H1 (cell line): ENCODE measurements around the gene UBE2H. TPM values are rescaled to one million over a fixed set of nuclear protein-coding genes. Genes with fewer than 3 reads are reported as not detected.

Experiments
- CTCF ChIA-PET: fragments of 300-600 bp; sonication (Branson Sonifier 250); formaldehyde crosslinking; loops from one replicate; lab custom pipeline; 2021; ENCODE audit not compliant: partially characterized antibody; lab: Charles Lee
- POLR2A ChIA-PET: fragments of 300-600 bp; sonication (Branson Sonifier 250); formaldehyde crosslinking; loops from one replicate; lab custom pipeline; 2021; ENCODE audit warnings: inconsistent platforms; ENCODE audit not compliant: partially characterized antibody; lab: Charles Lee
- DNase-seq, 2 experiments: peaks; one replicate each; pipeline versions ENCODE4 v3.0.0 to v3.0.0-alpha.2; 2010 to 2022; ENCODE audit warnings: low spot score in 2 of 2, low read depth in 1 of 2, mixed read lengths in 1 of 2
- FAIRE-seq: peaks from 2 replicates; lab custom pipeline; 2011; peaks lifted over from hg19 to GRCh38; lab: Jason Lieb, UNC
- H2AFZ ChIP-seq: 2 replicates; pipeline ENCODE4 v1.8.1; 2012; ENCODE audit warnings: low read length, inconsistent platforms
- H2AK5ac ChIP-seq: 2 replicates; pipeline ENCODE4 v1.6.1; 2013; ENCODE audit warnings: low read depth, low read length
- H2BK120ac ChIP-seq: replicated peaks from 2 replicates; pipeline ENCODE3; 2013; ENCODE audit warnings: low read depth, low read length, inconsistent platforms
- H2BK12ac ChIP-seq: 2 replicates; pipeline ENCODE4 v1.6.1; 2013; ENCODE audit warnings: low read depth, low read length
- H2BK15ac ChIP-seq: 2 replicates; pipeline ENCODE4 v1.6.1; 2013; ENCODE audit warnings: low read length
- H2BK20ac ChIP-seq: 2 replicates; pipeline ENCODE4 v1.6.1; 2013; ENCODE audit warnings: low read length
- H2BK5ac ChIP-seq: 2 replicates; pipeline ENCODE4 v1.6.1; 2013; ENCODE audit warnings: low read depth, low read length
- H3K14ac ChIP-seq: 2 replicates; pipeline ENCODE4 v1.6.1; 2013; ENCODE audit warnings: inconsistent platforms; ENCODE audit not compliant: insufficient read length
- H3K18ac ChIP-seq: 2 replicates; pipeline ENCODE4 v1.6.1; 2013; ENCODE audit warnings: low read length; ENCODE audit errors: extremely low read depth
- H3K23ac ChIP-seq: 2 replicates; pipeline ENCODE4 v1.6.1; 2013; ENCODE audit warnings: inconsistent platforms; ENCODE audit not compliant: insufficient read length
- H3K23me2 ChIP-seq: 2 replicates; pipeline ENCODE4 v1.6.1; 2013; ENCODE audit warnings: low read depth, low read length
- H3K27ac ChIP-seq: 2 replicates; pipeline ENCODE4 v1.6.1; 2011; ENCODE audit warnings: low read depth, low read length, inconsistent platforms
- H3K27me3 ChIP-seq, 4 experiments: replicated peaks in 1 of 4; 1 replicate in 1 of 4; 2 replicates in 3 of 4; pipeline versions ENCODE4 v1.6.1 to v1.8.1; 2011 to 2013; ENCODE audit warnings: low read length in 3 of 4, mild to moderate bottlenecking in 3 of 4, inconsistent platforms in 2 of 4, mixed read lengths in 2 of 4, moderate library complexity in 1 of 4; ENCODE audit not compliant: control insufficient read depth in 3 of 4, insufficient read depth in 3 of 4; ENCODE audit errors: extremely low read depth in 1 of 4
- H3K36me3 ChIP-seq, 4 experiments: 2 replicates each; pipeline versions ENCODE4 v1.6.1 to v1.8.1; 2011 to 2013; ENCODE audit warnings: mild to moderate bottlenecking in 4 of 4, low read length in 3 of 4, moderate library complexity in 2 of 4, control low read depth in 1 of 4, inconsistent platforms in 1 of 4; ENCODE audit not compliant: insufficient read depth in 4 of 4, control insufficient read depth in 2 of 4
- H3K4ac ChIP-seq: replicated peaks from 2 replicates; pipeline ENCODE3; 2013; ENCODE audit warnings: low read length, low read depth, mixed read lengths, inconsistent platforms; ENCODE audit not compliant: insufficient read length
- H3K4me1 ChIP-seq, 4 experiments: replicated peaks in 1 of 4; 1 replicate in 1 of 4; 2 replicates in 3 of 4; pipeline versions ENCODE4 v1.6.1 to v1.8.1; 2011 to 2013; ENCODE audit warnings: low read length in 3 of 4, inconsistent platforms in 2 of 4, mixed read lengths in 1 of 4; ENCODE audit not compliant: insufficient read depth in 4 of 4, control insufficient read depth in 3 of 4
- H3K4me2 ChIP-seq, 2 experiments: 2 replicates each; pipeline versions ENCODE4 v1.6.1 to v1.8.1; 2011 to 2013; ENCODE audit warnings: low read depth in 2 of 2, low read length in 2 of 2, control low read depth in 1 of 2, inconsistent platforms in 1 of 2, mild to moderate bottlenecking in 1 of 2; ENCODE audit not compliant: insufficient read depth in 1 of 2
- H3K4me3 ChIP-seq, 4 experiments: fragments of 200-600, 300-600 bp in 1 of 4; sonication (generic), shearing (Covaris generic), sonication (Bioruptor Twin) in 1 of 4; 2 replicates each; pipeline versions ENCODE4 v1.5.1 to v1.8.1; 2011 to 2016; ENCODE audit warnings: low read length in 4 of 4, low read depth in 3 of 4, control low read depth in 2 of 4, inconsistent platforms in 2 of 4, mild to moderate bottlenecking in 2 of 4, mixed read lengths in 1 of 4, moderate library complexity in 1 of 4; ENCODE audit not compliant: insufficient read depth in 2 of 4; ENCODE audit errors: extremely low read depth in 1 of 4
- H3K56ac ChIP-seq: replicated peaks from 2 replicates; pipeline ENCODE3; 2013; ENCODE audit warnings: low read depth, mild to moderate bottlenecking, mixed read lengths, low read length, inconsistent platforms; ENCODE audit not compliant: insufficient read length
- H3K79me1 ChIP-seq: 2 replicates; pipeline ENCODE4 v1.6.1; 2013; ENCODE audit warnings: low read depth, low read length, control low read depth
- H3K79me2 ChIP-seq, 2 experiments: 2 replicates each; pipeline versions ENCODE4 v1.6.1 to v1.8.1; 2012 to 2013; ENCODE audit warnings: low read length in 2 of 2, mild to moderate bottlenecking in 2 of 2, inconsistent platforms in 1 of 2; ENCODE audit not compliant: insufficient read depth in 2 of 2, control insufficient read depth in 1 of 2
- H3K9ac ChIP-seq, 4 experiments: replicated peaks in 1 of 4; 1 replicate in 1 of 4; 2 replicates in 3 of 4; pipeline versions ENCODE4 v1.6.1 to v1.8.1; 2011 to 2013; ENCODE audit warnings: low read depth in 3 of 4, low read length in 3 of 4, control low read depth in 2 of 4, mild to moderate bottlenecking in 2 of 4, moderate library complexity in 2 of 4, inconsistent platforms in 1 of 4; ENCODE audit errors: extremely low read depth in 1 of 4
- H3K9me3 ChIP-seq, 2 experiments: 2 replicates each; pipeline versions ENCODE4 v1.6.1 to v1.8.1; 2012 to 2013; ENCODE audit warnings: mild to moderate bottlenecking in 2 of 2, moderate library complexity in 2 of 2, control low read depth in 1 of 2, inconsistent platforms in 1 of 2, low read depth in 1 of 2, low read length in 1 of 2, mixed read lengths in 1 of 2; ENCODE audit not compliant: insufficient read depth in 2 of 2
- H4K20me1 ChIP-seq, 2 experiments: replicated peaks in 1 of 2; 2 replicates each; pipeline versions ENCODE3 to v1.8.1; 2011 to 2013; ENCODE audit warnings: inconsistent platforms in 2 of 2, low read length in 2 of 2, mild to moderate bottlenecking in 1 of 2; ENCODE audit not compliant: insufficient read depth in 2 of 2, control insufficient read depth in 1 of 2
- H4K5ac ChIP-seq: 2 replicates; pipeline ENCODE4 v1.6.1; 2013; ENCODE audit warnings: low read length, low read depth, mixed read lengths, inconsistent platforms; ENCODE audit not compliant: insufficient read length
- H4K8ac ChIP-seq: 2 replicates; pipeline ENCODE4 v1.8.0; 2013; ENCODE audit warnings: mild to moderate bottlenecking, moderate library complexity, low read length, inconsistent platforms; ENCODE audit not compliant: insufficient read depth; ENCODE audit errors: extremely low read depth
- H4K91ac ChIP-seq: replicated peaks from 2 replicates; pipeline ENCODE3; 2013; ENCODE audit warnings: low read length, mixed read lengths, inconsistent platforms; ENCODE audit not compliant: insufficient read length
- BACH1 ChIP-seq: IDR thresholded peaks from 2 replicates; pipeline ENCODE4 v1.6.1; 2012; ENCODE audit warnings: low read length, improper control_type of control experiment
- CEBPB ChIP-seq: IDR thresholded peaks from 2 replicates; pipeline ENCODE4 v1.6.1; 2012; ENCODE audit warnings: low read depth, low read length
- CTBP2 ChIP-seq: IDR thresholded peaks from 2 replicates; pipeline ENCODE4 v1.7.0; 2011; ENCODE audit warnings: borderline replicate concordance, mild to moderate bottlenecking, moderate library complexity, mixed read lengths, low read length; ENCODE audit not compliant: insufficient read depth, insufficient read length
- POLR2AphosphoS5 ChIP-seq: IDR thresholded peaks from 2 replicates; pipeline ENCODE4 v1.6.1; 2011; ENCODE audit warnings: low read depth, low read length
- POU5F1 ChIP-seq: IDR thresholded peaks from 2 replicates; pipeline ENCODE4 v1.6.1; 2011; ENCODE audit warnings: low read depth, mild to moderate bottlenecking, low read length, moderate library complexity
- SIX5 ChIP-seq: IDR thresholded peaks from 2 replicates; pipeline ENCODE4 v1.6.1; 2011; ENCODE audit warnings: mild to moderate bottlenecking, low read depth, low read length
- WGBS, 2 experiments: shearing (Covaris generic) in 1 of 2; methylation state at CpG; one replicate each; pipeline versions ENCODE4 v1.1.6 to v1.1.7; 2013 to 2015; ENCODE audit warnings: low lambda C conversion rate in 2 of 2, mixed read lengths in 2 of 2, inconsistent platforms in 1 of 2, low coverage in 1 of 2, missing lambda C conversion rate in 1 of 2; ENCODE audit not compliant: insufficient replicate concordance in 2 of 2, insufficient coverage in 1 of 2, insufficient read length in 1 of 2; ENCODE audit errors: extremely low coverage in 1 of 2, missing lambda C conversion rate in 1 of 2; 5-methylcytosine and 5-hydroxymethylcytosine counted together
- polyA plus RNA-seq, 7 experiments: library from polyadenylated mRNA; depleted of rRNA in 3 of 7; stranded (reverse) in 5 of 7; unstranded in 2 of 7; fragments of >200 nt in 5 of 7; fragments of 200-250 nt in 2 of 7; gene quantifications; 1 replicate in 5 of 7; 2 replicates in 1 of 7; 4 replicates in 1 of 7; pipeline versions ENCODE4 v1.2.1 to v1.2.3, GENCODE V29; 2011 to 2013; ENCODE audit warnings: missing spikeins in 2 of 7, mixed read lengths in 2 of 7
- total RNA-seq: library from RNA; stranded (reverse); fragmentation: NEBNext Ultra II Directional; extraction: Animal tissue kit (Norgen Biotek cat#: 25700); gene quantifications from 2 replicates; pipeline ENCODE4 v1.2.1, GENCODE V29; 2021

The UBE2H gene
- total and polyA plus RNA-seq, 2 of the 8 experiments (the other 6 are each of a cell fraction or from before 2014, with no cell fraction given), result 30.6 to 62.2 TPM

DNA sequence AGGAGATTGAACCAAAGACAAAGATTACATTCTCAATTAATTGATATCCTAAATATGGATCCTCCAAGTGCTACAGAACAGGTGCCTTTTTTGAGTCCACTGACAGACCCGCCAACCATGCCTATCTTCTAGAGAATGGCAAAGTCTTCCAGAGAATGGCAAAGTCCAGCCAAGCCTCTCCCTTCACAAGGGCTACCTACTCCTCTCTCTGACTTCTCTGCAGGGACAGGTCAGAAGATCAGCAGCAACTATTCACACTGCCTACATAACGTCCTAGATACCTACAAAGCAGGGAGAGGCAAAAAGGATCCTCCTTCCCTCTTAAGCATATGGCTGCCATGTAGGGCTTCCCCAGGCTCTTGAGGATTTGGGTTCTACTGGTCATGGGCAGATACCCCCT, 12.4 kb downstream of the UBE2H start:
- Histone ChIP-seq H2BK120ac (no peak overlapping the region), H3K4ac (no peak overlapping the region), H3K14ac (no peak overlapping the region), H2AK5ac (no peak overlapping the region), H2BK15ac (no peak overlapping the region), H3K36me3 (peaks cover 0 to 5% (median 0%) of the 10 kb centered on the region in 4 experiments; a peak in 1 of 8 replicates), H3K18ac (no peak overlapping the region), H2BK20ac (no peak overlapping the region), H3K27me3 (no peaks in the 10 kb centered on the region), H3K4me2 (no peak overlapping the region), H3K56ac (no peak overlapping the region), H3K9ac (no peak overlapping the region), H3K4me3 (no peak overlapping the region), H3K4me1 (peaks cover 0 to 2% (median 0%) of the 10 kb centered on the region in 4 experiments; a peak in 1 of 7 replicates), H3K79me2 (peaks cover 15 to 93% of the 10 kb centered on the region in 2 experiments), H4K5ac (no peak overlapping the region), H3K27ac (no peak overlapping the region), H4K8ac (no peak overlapping the region), H3K23me2 (no peaks in the 10 kb centered on the region), H3K79me1 (peaks cover 7% of the 10 kb centered on the region; the same call in 1 of the 2 replicates), H4K20me1 (peaks cover 1 to 4% of the 10 kb centered on the region in 2 experiments), H2AFZ (no peak overlapping the region), H2BK5ac (no peak overlapping the region), H4K91ac (no peak overlapping the region), H2BK12ac (no peak overlapping the region), H3K23ac (no peak overlapping the region), H3K9me3 (no peaks in the 10 kb centered on the region)
- FAIRE-seq (no peak), DNase-seq (no peak)
- TF ChIP-seq BACH1 (no peak), CTBP2 (no peak), POLR2AphosphoS5 (no peak), SIX5 (no peak), CEBPB (no peak), POU5F1 (no peak)
- CTCF ChIA-PET, result no interaction called here
- WGBS, 2 experiments, result 88% methylated on average over 2 of the region's 2 CpGs; no CpG with 5 or more reads in 1 of the 2 experiments
- POLR2A ChIA-PET, result no interaction called here
